Endothelial cell of umbilical vein (primary cell): ENCODE results near the gene AGPS.

Experiments
- POLR2A ChIP-seq: IDR thresholded peaks from 2 replicates; pipeline ENCODE4 v1.6.1; 2012; ENCODE audit warnings: low read depth, mild to moderate bottlenecking, control low read depth, low read length
- TF ChIP-seq, protein P1 (sequence below), 2 donors: IDR thresholded peaks; 1 replicate in 1 of 2; 2 replicates in 1 of 2; pipeline ENCODE4 v1.5.1; 2011; ENCODE audit warnings: low read length in 2 of 2, mild to moderate bottlenecking in 2 of 2, moderate library complexity in 2 of 2, control low read depth in 1 of 2, inconsistent platforms in 1 of 2, low read depth in 1 of 2; ENCODE audit not compliant: insufficient read depth in 1 of 2; ENCODE audit errors: extremely low read depth in 1 of 2

DNA sequence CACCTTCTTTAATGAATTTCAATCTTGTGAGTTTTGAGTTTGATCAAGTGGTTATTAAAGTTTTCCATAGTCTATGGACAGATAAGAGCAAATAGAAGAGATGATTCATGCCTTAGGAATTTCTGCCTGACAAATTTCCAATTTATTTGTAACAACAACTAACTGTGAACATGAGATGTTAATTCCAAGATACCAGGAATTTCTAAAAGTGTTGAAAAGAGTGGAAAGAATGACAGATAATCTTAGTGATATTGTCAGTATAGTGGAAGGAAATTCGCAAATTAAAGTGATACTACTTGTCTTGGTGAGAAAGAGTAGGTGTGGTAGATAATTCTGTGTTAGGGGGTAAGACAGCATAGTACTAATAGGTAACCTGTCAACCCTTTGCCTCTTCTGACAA is 82.4 kb downstream of the AGPS start:
- TF ChIP-seq, protein P1, sequence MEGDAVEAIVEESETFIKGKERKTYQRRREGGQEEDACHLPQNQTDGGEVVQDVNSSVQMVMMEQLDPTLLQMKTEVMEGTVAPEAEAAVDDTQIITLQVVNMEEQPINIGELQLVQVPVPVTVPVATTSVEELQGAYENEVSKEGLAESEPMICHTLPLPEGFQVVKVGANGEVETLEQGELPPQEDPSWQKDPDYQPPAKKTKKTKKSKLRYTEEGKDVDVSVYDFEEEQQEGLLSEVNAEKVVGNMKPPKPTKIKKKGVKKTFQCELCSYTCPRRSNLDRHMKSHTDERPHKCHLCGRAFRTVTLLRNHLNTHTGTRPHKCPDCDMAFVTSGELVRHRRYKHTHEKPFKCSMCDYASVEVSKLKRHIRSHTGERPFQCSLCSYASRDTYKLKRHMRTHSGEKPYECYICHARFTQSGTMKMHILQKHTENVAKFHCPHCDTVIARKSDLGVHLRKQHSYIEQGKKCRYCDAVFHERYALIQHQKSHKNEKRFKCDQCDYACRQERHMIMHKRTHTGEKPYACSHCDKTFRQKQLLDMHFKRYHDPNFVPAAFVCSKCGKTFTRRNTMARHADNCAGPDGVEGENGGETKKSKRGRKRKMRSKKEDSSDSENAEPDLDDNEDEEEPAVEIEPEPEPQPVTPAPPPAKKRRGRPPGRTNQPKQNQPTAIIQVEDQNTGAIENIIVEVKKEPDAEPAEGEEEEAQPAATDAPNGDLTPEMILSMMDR (IDR thresholded peaks at IDR 0.05; ENCODE audit: extremely low read depth in 1 of 2, insufficient read depth in 1 of 2, low read depth in 1 of 2, low read length in 2 of 2): no peak
- TF ChIP-seq POLR2A: no peak
